KOPT-K1 (cell line): ENCODE results near the gene RGS6.
"Not testable (repeated sequence)": the region's sequence is repeated elsewhere in the genome, so short reads cannot be mapped to it uniquely, and the experiment has no call there.

Experiments used
- H3K27ac ChIP-seq: fragments of 200-600 bp; sonication (generic); 2 replicates; pipeline ENCODE4 v1.5.1; 2016; ENCODE audit warnings: antibody characterized with exemption, mild to moderate bottlenecking, low read depth, low read length; ENCODE audit not compliant: poor library complexity, severe bottlenecking
- H3K36me3 ChIP-seq: fragments of 200-600 bp; sonication (generic); 2 replicates; pipeline ENCODE4 v1.5.1; 2017; ENCODE audit warnings: antibody characterized with exemption, mild to moderate bottlenecking, low read length, moderate library complexity; ENCODE audit not compliant: insufficient read depth
- H3K9me3 ChIP-seq: fragments of 200-600 bp; sonication (generic); 2 replicates; pipeline ENCODE4 v1.5.1; 2017; ENCODE audit warnings: antibody characterized with exemption, low read length, mild to moderate bottlenecking; ENCODE audit not compliant: insufficient read depth, poor library complexity, severe bottlenecking

The RGS6 gene

DNA sequence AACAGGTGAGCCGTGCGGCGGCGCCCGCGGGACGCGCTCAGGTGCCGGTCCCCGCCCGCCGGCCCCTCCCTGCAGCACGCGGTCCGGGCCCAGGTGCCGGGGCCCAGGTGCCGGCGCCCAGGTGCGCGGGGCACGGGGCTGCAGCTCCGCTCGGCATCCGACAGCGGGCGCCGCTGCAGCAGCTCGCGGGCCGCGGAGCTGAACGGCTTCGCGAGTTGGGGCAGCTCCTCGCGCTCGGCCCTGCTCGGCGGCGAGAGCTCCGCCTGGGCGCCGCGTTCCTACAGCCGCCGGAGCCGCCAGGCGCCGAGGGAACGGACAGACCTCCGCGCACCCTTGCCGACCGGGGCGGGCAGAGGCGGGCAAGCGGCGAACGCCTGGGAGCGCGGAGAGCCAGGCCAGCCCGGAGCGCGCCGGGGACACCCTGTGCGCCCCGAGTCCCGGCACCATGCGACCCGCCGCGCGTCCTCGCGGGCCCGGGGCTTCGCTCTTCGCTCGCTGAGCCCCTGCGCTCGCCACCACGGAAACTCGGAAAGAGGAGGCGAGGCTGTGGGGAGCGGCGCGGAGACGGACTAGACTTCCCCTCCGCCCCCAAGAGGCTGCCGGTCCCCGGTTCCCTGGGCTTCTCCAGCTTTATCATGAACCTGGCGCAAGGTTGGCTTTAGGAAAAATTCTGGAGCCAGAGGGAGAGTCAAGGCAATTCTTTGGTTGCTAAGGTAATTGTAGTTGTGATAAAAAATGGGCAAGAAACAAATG is at the start of gene RGS6:
Gene RGS6 (plus strand): TSS at position 201 of the 753 bp plus-strand sequence.
- no peaks in the 10 kb centered on the region for H3K36me3 ChIP-seq

DNA sequence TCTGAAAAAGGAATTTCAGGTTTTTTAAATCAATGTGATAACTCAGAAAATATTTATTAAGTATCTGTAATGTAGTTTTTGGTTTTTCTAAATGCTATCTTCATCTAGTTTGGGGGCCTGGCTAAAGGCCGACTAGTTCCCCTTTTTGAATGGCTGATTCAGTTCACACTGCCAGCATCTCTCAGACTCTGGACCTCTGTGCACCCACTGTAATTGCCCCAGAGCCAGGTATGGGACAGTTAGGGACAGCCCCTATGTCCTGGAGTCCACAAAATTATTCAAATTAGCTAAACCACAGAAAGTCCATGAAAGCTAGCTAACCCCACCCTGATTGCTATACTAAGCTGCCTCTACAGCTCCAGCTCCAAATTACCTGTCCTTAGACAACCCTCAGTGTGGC is 49.1 kb upstream of the RGS6 start:
- Histone ChIP-seq H3K27ac (no peak overlapping the region), H3K36me3 (no peaks in the 10 kb centered on the region), H3K9me3 (no peaks in the 10 kb centered on the region)

More for the DNA sequence above, at the start of gene RGS6:
- Histone ChIP-seq H3K9me3 (peaks cover 26% of the 10 kb centered on the region), H3K27ac (no peak within 1 kb of the TSS)

DNA sequence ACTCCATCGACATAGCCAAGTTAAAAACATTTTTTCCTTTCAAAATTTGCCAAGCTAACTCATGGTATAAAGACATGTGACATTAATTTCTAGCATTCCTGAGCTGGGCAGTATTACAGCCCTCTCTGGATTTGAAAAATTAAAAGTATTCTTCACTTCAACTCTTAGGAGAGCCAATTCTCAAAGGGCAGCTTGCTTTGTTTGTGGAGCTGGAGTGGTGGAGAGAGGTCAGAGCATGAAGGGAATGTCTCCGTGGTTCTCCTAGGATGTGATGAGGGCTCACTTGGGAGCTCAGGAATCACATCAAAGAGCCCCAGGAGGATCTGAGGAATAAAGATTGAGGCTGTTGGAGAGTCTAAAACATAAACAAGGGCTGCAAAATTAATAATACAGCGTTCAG is 46.9 kb upstream of the RGS6 start:
- Histone ChIP-seq H3K36me3 (no peaks in the 10 kb centered on the region), H3K27ac (no peak overlapping the region), H3K9me3 (no peaks in the 10 kb centered on the region)

DNA sequence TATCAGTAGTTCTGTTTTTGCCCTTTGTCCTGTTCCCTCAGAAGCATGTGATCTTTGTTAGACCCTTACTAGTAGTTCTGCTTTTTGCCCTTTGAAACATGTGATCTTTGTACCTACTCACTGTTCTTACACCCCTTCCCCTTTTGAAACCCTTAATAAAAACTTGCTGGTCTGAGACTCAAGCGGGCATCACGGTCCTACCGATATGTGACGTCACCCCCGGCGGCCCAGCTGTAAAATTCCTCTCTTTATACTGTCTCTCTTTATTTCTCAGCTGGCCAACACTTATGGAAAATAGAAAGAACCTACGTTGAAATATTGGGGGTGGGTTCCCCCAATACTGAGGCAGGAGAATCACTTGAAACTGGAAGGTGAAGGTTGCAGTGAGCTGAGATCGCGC is 44.4 kb upstream of the RGS6 start:
- not testable (repeated sequence) for H3K27ac ChIP-seq, H3K36me3 ChIP-seq, H3K9me3 ChIP-seq

DNA sequence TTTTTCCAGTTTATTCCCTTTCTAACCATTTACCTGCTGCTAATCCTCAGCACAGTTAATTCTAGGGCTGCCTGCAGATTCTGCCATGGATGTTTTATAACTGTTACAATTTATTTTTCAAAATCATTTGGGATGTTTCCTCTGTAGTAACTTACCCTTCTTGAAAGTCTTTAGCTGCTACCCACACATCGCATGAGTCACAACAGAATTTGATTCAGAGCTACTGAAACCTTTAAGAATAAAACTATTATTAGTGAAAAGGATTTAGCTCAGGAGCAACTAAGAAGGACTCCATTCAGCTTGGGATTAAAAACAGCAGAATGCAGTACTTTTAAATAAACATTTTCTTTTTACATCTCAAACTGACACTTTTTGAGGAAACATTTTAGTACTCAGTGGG is 41.7 kb upstream of the RGS6 start:
- no peaks in the 10 kb centered on the region for H3K36me3 ChIP-seq
- no peaks in the 10 kb centered on the region for H3K9me3 ChIP-seq
- no peak overlapping the region for H3K27ac ChIP-seq

DNA sequence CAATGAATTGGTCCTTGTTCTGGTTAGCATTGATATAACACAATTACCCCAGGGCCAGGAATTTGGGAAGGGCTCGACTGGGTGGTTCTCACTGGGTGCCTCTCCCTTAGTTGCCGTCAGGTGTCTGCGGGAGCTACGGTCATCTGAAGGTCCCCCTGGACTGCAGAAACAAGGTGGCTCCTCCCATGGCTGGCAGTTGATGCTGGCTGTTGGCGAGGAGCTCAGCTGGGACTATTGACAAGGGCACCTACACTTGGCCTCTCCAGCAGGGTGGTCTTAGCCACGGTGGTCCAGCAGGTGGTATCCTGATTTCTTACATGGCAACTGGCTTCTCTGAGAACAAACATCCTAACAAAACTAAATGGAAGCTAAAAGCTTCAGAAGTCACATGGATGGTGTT is 41.0 kb upstream of the RGS6 start:
- no peak overlapping the region for H3K27ac ChIP-seq
- no peaks in the 10 kb centered on the region for H3K9me3 ChIP-seq
- H3K36me3 ChIP-seq, result no peaks in the 10 kb centered on the region

DNA sequence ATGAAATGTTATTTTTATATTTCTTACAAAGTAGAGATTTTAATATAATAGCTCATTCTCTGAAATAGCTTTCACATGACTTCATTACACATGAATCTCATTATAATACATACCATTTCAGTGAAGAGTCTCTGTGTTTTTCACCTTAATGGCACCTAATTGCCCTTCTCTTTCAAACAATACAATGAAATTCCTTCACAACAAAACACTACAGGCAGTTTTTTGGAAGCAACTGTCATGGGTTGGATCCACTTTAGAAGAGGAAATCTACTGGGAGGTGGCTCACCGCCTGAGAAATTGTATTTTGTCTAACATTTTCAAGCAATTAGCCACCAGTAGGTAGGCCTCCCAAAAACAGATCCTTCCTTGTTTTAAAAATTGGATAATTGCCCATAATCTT is 40.3 kb upstream of the RGS6 start:
- no peaks in the 10 kb centered on the region for H3K36me3 ChIP-seq
- no peak overlapping the region for H3K27ac ChIP-seq
- no peaks in the 10 kb centered on the region for H3K9me3 ChIP-seq

DNA sequence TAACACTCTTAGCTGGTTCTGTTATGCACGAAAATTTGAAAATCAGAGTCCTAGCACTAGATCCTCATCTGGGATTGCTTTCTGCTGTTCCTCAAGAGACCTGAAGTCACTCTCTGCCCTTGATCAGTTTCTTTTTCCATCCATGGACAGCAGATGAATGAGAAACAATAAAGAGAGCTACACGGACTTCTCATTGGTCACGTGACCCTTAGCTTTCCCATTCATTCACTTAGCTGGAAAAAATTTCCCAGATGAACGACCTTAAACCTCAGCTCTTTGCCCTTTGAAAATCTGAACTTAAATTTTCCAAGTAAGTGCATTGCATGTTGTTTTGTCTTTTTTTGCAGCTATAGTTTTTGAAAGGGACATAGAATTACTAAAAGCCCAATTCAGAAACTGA is 27.2 kb upstream of the RGS6 start:
- Histone ChIP-seq H3K27ac (no peak overlapping the region), H3K9me3 (no peaks in the 10 kb centered on the region), H3K36me3 (no peaks in the 10 kb centered on the region)

DNA sequence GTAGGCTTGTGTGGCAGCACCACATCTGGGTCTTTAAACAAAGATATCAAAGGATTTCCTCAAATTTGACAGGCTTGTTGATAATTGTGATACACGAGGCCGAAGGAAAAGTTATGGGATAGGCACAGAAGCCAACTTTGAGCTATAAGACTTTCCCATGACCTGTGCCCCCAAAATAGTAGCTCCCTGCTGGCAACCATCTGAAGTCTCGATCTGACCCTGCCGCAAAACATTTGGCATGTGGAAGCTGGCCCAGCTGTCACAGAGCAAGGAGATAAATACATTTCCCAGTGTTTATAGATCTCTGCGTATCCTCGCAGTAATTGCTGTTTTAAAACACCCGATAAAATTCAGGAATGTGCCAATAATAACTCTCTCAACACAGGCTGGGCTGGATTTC is 26.4 kb upstream of the RGS6 start:
- Histone ChIP-seq H3K36me3 (no peaks in the 10 kb centered on the region), H3K9me3 (no peaks in the 10 kb centered on the region), H3K27ac (no peak overlapping the region)

DNA sequence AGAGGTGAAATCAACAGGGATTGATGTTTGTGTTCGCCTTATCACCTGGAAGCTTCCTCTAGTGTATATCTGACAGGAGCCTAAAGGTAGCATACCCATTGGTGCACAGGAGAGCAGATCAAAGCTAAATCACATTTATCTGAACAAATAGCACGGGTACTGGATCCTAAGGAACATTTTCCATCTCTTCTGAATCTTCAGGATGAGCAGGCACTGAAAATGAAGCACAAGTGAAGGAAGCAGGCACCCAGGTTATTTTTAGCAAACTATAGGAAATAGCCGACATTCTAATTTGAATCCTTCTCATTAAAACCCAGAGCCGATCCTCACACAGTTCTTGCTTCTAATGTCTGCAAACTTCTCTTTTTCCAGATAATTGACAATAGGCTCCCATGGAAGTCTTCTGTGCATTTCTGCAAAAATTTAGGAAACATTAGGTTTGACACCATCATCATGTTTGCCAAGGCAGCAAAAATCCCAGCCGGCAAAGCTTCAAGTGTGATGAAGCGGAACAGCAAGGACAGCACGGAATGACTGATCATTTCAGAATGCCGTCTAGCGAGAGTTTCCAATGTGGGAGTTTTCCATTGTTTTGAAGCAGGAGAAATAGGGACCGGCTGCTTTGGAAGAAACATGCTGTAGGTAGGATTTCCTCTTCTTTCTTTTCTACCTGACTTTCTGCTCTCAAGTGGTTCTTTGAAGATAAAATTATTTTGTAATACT is 24.3 kb upstream of the RGS6 start:
- Histone ChIP-seq H3K27ac (no peak overlapping the region), H3K36me3 (no peaks in the 10 kb centered on the region), H3K9me3 (no peaks in the 10 kb centered on the region)

DNA sequence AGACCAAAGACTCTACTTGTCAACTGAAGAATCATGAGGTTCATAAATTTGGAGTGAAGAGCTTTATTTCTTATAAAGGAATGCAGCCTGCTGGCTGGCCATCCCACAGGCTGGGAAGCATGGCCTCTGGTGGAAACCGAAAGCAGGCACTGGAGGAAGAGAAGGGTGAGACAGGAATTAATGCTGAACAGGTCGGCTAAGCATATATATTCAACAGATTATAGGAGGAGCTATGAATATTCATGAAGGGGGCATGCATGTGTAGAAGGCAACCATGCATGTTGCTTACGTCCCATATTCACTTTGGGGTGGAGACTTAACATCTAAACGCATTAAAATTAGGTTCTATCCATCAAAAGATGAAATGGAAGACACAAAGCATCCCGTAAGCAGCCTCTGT is 20.6 kb upstream of the RGS6 start:
- no peak overlapping the region for H3K27ac ChIP-seq
- no peaks in the 10 kb centered on the region for H3K36me3 ChIP-seq
- no peaks in the 10 kb centered on the region for H3K9me3 ChIP-seq

DNA sequence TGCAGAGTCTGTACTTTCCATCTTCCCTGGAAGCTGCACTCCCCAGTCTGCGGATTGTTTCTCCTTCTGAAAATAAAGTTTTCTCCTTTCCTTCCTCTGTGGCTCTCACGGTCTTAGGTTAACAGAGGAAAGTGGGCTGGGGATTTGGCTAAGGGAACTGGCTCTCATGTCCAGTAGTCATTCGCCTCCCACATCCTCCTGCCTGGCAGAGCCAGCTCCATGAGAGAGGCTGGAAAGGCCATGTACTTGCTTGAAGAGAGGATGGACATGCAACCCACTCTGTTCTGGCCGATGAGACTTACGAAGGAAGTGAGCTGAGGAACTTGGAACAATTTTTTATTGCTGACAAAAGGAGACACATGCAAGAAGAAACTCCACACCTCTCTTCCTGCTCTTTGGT is 18.9 kb upstream of the RGS6 start:
- no peak overlapping the region for H3K27ac ChIP-seq
- H3K9me3 ChIP-seq, result no peaks in the 10 kb centered on the region
- no peaks in the 10 kb centered on the region for H3K36me3 ChIP-seq

DNA sequence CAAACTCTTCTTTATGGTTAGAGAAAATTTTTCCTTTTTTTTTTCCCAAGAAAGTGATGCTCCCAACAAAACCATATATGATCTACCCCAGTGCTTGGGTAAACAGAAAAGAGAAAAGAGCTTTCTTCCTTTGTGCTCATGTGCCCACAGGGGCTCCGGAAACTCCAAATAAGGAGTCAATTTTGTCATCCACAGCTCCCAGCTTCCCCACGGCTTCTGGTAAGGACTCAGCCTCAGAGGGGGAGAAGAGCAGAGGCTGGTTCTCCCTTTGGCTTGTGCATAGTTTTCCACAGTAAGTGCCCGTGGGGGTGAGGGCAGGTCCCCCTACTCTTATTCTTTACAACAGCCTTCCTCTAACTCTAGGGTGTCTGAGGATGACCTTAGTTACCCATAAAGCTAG is 13.3 kb upstream of the RGS6 start:
- H3K36me3 ChIP-seq, result no peaks in the 10 kb centered on the region
- no peak overlapping the region for H3K27ac ChIP-seq
- no peaks in the 10 kb centered on the region for H3K9me3 ChIP-seq

DNA sequence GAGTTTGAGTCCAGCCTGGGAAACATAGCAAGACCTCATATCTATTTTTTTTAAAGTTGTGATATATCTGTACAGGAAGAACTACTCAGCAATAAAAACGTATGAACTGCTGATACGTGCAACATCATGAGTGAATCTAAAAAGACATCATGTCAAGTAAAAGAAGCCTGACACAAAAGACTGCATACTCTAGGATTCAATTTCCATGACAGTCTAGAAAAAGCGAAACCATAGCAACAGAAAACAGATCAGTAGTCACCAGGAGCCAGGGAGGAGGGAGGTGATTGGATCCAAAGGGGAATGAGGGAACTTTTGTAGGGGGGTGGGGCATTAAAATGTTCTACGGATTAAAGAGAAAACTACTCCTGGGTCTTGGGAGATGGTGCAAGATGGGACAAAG is 8.7 kb upstream of the RGS6 start:
- Histone ChIP-seq H3K9me3 (no peaks in the 10 kb centered on the region), H3K36me3 (no peaks in the 10 kb centered on the region), H3K27ac (no peak overlapping the region)

DNA sequence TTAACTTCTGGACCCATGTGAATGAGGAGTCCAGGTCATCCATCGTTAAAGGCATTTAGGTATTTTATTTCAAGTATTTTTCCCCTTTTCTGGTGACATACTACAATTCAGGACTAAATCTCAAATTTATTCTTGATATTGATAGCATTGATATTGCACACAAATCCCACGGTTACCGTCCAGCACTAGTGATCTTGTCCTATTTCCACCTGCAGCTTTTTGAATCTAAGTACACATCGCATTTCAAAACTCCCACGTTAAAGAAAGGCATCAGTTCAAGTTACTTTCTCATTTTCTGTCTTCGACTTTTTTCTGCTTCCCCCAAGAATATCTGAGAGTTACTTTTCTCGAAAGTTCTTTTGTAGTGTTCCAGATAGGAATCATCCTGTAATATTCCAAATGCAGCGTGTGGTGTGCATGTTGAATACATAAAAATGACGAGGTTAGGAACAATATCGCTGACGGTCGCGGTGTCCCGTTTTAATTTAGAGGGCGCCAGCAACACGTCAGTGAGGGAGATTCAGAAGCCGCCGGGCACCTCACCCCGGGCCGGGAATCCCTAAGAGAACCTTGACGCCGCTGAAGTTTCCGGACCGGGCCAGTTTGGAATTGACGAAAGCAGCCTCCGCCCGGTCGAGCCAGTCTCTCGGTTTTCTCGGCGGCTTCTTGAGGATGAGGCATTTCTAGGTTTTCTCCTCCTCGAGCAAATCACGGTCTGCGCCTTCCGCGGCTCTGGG is 569 bp upstream of the RGS6 start:
- Histone ChIP-seq H3K27ac (no peak overlapping the region), H3K36me3 (no peaks in the 10 kb centered on the region), H3K9me3 (peaks cover 26% of the 10 kb centered on the region)
